Measurements from ENCODE around the gene TRMT6.

The TRMT6 gene, protein sequence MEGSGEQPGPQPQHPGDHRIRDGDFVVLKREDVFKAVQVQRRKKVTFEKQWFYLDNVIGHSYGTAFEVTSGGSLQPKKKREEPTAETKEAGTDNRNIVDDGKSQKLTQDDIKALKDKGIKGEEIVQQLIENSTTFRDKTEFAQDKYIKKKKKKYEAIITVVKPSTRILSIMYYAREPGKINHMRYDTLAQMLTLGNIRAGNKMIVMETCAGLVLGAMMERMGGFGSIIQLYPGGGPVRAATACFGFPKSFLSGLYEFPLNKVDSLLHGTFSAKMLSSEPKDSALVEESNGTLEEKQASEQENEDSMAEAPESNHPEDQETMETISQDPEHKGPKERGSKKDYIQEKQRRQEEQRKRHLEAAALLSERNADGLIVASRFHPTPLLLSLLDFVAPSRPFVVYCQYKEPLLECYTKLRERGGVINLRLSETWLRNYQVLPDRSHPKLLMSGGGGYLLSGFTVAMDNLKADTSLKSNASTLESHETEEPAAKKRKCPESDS

DNA sequence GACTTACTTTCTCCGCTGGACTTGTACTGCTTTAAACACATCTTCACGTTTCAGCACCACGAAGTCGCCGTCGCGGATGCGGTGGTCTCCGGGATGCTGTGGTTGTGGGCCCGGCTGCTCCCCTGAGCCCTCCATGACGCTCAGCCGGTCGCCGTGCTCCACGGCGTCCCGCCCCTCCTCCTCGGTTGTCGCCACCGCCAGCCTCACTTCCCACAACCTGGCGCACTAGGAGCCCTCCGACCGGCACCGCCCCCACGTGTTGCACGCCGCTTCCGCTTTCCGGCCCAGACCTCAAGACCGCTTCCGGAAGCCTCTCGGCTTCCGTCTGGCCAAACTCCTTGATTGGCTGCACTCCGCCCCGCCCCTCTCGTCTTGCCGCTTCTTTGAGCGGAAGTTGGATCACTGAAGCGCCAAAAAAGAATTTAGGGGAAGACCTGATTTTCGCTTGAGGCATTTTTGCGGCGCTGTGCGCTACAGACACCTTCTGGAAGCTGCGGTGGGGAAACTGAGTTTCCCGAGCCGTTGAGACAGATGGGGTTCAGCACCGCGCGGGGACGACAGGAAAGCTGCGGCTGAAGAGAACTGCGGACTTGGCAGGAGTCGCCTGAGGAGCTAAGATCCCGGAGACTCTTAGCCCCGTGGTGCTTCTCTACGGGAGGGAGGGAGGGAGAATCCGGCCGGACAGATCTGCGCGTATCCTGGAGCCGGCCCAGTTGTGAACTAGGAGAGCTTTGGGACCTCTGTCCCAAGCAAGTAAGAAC, at the start of gene TRMT6, which contains the start of gene MCM8:
Gene TRMT6 (minus strand): TSS at position 263 of the 761 bp plus-strand sequence. CDS start 128 bp downstream, at position 135.
Gene MCM8 (plus strand): TSS at position 382 of the 761 bp plus-strand sequence. CDS start 1,364 bp downstream, outside the sequence.
- DNase-seq = peak; percentile 97

DNA sequence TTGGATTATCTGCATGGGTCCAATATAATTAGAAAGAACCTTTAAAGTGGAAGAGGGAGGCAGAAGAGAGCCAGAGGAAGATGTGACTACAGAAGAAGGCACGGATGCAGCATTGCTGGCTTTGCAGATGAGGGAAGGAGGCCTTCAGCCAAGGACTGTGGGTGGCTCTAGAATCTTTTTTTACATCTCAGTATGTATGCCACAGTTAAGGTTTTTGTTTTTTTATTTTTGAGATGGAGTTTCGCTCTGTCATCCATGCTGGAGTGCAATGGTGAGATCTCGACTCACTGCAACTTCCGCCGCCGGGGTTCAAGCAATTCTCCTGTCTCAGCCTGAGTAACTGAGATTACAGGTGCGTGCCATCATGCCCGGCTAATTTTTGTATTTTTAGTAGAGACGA, 49.5 kb upstream of the TRMT6 start:
- no peak for DNase-seq

DNA sequence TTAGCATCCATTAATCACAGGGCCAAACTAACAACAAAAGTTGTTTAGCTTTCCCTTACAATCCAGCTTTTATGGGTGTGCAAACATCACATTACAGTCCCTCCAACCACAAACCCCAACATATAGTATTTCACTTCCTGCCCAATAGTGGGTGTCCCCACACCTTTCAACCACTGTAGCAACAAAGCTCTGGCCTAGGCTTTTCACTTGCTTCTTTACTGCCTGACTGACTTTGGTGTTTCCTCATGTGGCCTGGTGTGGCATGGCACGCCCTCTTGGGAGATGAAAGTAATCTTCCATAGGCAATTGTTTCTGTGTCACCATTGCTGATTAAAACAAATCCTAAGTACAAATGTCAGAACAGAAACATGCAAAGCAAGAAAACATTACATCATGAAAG, 46.4 kb upstream of the TRMT6 start:
- DNase-seq = no peak

DNA sequence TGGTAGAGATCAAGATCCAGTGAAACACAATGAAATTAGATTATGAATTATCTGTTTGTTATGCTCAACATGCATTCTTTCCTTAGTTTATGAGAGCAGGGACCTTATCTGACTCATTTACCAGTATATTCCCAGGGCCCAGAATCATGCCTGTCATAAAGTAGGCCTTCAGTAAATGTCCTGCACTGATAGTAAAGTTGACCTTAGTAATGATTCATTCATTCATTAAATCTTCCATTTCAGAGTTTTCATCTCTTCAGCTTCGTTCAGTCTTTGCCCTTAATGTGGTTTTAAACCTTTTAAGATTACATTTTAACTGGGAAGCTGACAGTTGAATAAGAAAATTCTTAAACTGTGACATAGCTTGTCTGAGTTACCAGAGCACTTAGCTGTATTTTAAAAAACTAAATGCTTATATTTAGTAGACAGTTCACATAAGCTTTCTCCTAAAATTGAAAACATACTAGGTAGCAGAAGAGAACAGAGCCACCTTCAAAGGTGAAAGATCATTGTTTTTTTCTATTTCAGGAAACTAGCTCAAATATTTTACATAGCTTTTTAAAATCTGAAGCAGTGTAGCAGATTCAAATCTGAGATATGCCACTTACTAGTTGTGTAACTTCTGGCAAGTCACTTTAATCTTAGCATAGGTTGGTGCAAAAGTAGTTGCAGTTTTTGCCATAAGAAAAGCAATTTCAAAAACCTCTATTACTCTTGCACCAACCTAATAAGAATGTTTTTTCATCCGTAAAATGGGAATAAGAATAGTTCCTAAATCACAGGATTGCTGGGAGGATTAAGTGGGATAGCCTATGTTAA, 41.5 kb upstream of the TRMT6 start:
- DNase-seq = no peak

DNA sequence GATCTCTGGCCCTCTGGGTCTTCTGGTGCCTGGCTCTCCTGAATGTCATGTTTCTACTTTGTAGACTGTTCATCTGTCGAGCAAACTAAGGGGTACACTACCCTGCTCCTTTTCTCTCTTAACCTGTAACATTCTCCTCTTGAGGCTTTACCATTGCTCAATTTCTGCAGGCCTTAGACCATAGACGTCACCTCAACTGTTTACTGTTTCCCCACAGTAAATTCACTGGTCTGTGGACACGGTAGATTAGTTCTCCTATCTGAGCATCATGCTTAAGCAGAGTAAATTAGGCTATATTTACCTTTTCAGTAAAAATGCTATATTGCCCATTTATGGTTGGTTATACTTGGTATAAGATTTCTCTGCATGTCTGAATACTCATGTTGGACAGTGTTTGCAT, 40.6 kb upstream of the TRMT6 start:
- DNase-seq = no peak

DNA sequence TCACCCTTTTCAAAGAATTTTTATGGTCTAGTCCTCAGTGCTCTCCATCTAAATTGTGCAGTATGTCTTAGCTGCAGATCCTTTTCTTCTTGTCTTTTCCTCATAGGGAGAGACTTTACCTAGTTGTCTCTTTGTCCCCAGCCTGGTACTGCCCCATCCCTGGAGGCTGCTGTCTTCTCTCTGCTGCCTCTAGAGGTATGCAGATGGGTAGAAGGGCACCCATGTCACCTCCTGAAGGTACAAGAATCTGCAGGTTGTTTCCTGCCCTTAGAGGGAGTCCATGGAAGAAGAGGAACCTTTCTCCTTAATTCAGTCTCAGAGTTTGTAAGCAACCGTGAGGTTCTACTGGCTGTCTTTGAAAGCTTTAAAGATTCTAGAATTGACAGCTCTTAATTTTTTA, 39.2 kb upstream of the TRMT6 start:
- no peak for DNase-seq

DNA sequence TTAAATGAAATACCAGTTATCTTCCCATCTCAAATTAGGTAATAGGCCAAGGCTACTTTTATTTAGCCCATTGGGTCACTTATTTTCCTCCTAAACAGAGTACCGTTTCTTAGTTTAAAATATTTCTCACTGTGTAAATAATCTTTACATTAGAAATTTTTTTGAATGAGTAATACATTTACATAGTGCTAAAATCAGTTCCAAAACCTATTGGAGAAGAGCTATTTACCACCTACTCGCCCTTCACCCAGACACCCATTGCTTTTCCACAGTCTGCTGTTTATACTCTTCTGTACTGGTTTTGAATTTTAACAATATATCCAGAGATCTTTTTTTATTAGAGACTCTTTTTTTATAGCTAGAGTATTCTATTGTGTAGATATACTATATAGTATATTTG, 37.0 kb upstream of the TRMT6 start:
- no peak for DNase-seq

DNA sequence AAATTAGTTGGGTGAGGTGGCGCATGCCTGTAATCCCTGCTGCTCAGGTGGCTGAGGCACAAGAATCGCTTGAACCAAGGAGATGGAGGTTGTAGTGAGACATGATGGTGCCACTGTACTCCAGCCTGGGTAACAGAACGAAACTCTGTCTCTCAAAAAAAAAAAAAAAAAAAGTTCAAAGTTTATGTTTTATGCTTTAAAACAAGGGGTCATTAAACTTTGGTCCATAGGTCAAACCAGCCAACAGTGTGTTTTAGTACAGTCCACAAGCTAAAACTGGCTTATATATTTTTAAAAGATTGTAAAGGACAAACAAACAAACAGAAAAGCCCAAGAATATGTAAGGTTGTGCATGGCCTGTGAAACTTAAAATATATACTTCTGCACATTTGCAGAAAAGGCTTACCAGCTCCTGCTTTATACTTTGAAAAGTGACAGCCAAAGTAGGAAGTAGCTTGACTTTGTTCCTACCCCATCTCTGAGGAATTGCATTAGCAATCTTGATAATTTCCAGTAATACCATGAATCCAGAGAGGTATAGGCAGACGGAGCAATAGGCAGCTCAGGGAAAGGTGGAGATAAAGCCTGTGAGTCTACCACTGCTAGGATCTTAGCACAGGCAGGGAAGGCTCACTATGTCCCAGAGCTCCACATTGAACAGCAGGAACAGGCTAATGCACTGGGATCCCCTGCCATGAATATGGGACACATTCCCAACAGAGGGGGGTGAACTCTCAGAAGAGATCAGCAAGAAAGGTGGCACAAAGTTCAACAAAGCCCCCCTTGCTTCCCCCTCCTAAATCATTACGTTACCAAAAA, 30.6 kb upstream of the TRMT6 start:
- no peak for DNase-seq

DNA sequence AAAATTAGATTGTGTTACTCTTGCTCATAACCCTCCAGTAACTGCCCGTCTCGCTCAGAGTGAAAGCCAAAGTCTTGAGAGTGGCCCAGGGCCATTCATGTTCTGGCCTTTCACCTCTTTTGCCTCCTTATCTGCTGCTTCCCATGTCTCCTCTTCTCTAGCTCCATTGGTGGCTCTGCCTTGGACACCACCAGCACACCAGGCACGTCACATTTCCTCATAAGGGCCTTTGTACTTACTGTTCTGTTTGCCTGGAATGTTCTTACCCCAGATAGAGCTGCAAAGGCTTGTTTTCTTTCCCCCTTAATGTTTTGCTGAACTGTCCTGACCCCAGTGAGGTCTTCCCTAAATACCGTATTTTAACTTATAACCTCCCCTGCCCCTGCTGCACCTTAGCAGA, 29.5 kb upstream of the TRMT6 start:
- DNase-seq = no peak

DNA sequence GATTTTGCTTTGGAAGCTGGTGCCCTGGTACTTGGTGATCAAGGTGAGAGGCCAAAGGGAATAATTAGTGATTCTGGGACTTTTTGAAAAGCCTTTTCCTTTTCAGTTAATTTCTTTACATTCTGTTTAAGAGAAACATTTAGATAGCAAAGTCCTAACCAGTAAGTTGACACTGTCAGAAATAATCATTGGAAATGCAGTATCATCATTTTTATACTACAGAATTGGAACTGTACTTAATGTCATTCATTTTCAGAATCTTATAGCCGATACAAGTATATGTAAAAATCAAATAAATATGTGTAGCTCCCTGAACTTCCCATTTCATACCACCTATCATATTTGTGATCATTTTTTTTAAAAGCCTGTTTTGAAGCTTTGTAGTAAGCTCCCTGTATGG, 27.6 kb upstream of the TRMT6 start:
- DNase-seq = no peak

DNA sequence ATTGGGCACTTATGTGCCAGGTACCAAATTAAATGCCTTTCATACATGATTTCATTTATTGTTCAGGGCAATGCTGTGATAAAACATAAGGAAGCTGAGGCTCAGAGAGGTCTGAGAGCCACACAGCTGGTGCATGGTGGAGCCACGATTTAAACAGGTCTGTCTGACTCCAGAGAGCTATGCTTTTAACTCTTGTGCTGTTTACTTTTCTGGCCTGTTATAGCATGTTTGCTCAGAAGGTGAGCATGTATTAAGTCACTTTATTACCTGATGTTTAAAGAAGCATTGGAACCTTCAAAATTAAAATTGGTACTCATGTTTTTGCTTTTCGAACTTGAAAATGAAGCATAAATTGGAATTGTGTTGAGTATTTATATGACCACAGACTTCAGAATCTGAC, 26.9 kb upstream of the TRMT6 start:
- DNase-seq = no peak

DNA sequence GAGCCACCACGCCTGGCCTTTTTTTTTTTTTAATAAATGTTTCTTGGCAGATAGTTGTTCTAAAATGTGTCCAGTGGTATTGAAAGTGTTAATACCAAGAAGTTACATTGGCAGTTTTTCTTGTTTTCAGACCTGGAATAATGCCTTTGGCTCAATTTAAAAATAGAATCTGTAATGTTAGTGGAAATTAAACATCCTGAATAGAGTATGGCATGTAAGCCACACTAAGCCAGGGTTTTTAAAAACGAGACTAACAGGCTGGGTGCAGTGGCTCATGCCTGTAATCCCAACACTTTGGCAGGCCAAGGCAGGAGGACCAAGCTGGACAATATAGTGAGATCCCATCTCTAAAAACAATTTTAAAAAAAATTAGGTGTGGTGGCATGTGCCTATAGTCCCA, 25.4 kb upstream of the TRMT6 start:
- DNase-seq = no peak

DNA sequence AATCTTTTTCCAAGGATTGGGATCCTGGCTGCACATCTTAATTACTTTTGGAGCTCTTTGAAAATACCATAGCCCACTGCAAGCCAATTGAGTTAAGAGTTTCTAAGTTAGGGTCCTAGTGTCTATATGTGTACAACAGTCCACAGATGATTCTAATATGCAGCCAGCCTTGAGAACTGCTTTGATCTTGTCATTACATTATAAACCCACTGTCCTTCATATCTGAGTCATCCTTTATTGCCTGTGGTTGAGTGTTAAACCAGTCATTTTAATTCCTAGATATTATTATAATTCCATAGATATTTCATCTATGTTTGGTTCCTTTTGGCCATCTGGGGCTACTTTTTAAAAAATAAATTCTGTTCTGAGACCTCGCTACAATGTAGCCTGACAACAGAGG, 24.2 kb upstream of the TRMT6 start:
- DNase-seq = no peak

DNA sequence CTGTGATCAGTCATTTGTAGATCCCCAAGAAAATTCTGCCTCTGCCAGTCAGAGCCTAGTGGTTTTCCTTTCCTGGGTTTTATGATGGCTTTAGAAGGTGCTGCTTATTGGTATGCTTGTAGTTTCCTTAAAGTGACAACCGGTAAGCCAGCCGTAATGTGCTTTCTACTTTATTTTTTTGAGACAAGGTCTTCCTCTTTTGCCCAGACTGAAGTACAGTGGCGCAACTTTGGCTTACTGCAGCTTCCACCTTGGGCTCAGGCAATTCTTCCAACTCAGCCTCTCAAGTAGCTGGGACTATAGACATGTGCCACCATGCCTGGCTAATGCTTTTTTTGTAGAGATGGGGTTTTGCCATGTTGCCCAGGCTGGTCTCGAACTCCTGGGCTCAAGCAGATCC, 23.6 kb upstream of the TRMT6 start:
- no peak for DNase-seq

DNA sequence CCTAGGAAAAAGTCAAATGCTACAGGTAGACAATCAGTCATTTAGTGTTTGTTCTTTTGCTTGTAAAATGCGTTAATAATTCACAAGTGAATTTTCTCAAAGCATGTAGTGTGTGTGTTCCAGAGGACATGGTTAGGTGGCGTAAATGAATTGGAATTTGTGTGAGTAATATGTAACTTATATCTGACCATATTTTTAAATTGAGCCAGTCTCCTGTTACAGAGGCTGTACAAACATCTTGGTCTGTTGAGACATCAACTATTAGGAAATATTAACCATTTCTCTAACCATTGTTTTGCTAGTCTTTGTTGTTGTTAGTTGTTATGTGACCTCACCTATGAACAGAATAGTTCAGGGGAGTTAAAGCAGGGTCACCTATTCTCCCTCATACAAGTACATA, 22.8 kb upstream of the TRMT6 start:
- DNase-seq = no peak

DNA sequence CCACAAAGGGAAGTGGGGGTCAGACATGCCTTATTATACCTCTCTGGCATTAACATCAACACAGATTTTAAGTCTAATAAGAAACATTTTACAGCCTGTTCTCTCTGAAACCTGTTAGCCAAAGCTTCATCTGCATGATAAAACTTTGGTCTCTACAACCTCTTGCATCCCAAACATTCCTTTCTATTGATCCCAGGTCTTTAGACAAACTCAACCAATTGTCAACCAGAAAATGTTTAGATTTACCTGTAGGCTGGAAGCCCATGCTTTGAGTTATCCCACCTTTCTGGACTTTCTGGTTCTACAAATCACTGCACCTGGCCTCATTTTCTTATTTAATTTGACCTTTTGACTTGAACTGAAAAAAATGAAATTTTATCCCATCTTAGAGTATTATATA, 20.9 kb upstream of the TRMT6 start:
- no peak for DNase-seq

DNA sequence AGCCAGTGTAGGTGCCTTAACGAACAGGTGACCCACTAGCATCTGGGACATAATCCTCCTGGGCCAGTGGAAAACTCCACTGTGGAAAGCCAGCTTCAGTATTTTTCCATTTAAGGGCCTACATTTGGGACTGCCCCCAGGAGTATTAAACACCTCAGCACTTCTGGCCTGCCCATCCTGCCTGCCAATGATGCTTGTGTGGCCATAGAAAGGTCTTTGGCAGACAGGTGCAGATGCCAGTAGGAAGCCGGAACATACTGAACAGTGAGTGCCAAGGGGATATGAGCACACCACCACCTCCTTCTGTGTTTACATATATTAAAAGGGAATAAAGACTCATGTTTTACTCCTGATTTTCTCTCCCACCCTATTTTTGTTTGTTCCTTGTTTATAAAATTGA, 20.0 kb upstream of the TRMT6 start:
- DNase-seq = no peak

DNA sequence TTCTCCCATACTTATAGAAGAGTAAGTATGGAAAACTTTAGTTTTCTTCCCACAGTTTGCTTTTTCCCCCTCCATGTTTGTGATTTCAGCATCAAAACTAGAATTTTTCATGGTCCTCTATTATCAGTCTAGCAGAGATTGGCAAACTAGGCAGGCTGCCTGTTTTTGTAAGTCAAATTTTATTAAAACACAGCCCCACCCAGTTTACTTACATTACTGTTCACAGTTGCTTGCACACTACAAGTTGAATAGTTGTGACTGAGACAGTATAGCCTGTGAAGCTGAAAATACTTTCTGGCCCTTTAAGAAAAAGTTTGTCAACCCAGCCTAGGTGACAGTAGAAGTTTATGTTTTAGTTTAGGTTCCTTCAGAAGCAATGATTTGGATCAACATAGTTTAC, 19.6 kb upstream of the TRMT6 start:
- no peak for DNase-seq

DNA sequence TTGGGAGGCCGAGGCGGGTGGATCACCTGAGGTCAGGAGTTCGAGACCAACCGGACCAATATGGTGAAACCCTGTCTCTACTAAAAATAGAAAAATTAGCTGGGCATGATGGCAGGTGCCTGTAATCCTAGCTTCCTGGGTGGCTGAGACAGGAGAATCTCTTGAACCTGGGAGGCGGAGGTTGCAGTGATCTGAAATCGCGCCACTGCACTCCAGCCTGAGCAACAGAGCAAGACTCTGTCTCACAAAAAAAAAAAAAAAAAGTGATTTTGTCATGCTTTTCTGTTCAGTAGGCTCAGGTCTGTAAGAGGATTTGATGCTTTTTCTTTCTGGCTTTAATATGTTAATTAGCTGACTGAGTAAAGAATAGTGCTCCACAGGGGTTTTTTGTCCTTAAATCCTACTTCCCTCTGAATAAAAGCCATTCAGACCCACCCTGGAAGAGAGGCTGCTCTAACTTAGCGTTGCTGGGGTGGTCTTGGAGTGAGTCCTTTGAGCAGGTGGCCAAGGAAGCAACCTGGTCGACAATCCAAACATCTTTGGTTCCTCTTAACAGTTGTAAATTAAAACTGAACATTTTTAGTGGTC, 19.1 kb upstream of the TRMT6 start:
- DNase-seq = no peak

DNA sequence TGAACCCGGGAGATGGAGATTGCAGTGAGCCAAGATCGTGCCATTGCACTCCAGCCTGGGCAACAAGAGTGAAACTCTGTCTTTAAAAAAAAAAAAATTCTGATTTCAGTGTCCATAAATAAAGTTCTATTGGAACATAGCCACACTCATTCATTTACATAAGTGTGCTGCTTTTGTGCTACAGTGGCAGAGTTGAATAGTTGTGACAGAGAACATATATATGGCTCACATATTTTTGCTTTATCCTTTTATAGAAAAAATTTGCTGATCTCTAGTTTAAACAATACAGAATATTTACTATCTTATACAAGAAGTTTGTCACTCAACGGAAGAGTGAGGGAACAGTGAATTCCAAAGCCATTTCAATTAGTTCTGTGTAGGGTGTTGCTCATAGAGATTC, 18.1 kb upstream of the TRMT6 start:
- DNase-seq = no peak

DNA sequence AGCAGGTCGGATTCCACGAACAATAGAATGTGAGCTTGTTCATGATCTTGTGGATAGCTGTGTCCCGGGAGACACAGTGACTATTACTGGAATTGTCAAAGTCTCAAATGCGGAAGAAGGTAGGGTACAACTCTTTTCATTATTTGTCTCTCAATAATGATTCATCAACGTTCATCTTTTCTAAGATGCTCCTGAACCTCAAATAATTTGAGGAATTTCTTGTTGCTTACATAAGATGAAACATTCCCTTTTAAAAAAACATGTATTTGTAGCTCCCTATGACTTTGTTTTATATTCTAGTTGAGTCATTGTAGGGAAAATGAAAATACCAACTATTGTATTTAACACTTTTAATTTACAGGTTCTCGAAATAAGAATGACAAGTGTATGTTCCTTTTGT, 17.1 kb upstream of the TRMT6 start:
- DNase-seq = no peak

DNA sequence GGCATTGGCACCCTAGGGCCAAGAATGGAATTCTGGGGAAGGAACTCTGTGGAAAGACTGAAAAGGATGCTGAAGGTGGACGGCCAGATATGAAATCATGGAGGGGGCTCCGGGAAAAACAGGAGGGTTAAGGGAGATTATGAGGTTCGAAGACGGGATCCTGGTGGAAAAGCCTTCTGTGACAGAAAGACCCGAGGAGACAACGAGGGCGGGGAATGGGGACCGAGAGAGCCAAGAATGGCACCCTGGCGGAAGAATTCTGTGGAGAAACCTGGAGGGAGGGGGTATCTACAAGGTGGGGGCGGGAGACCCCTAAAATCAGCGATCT, 426 bp downstream of the TRMT6 start:
- DNase-seq = no peak

Data from eye (tissue), 1 donor.